Subcutaneous adipose tissue (tissue), 4 donors: ENCODE data around the gene BAHCC1. TPM values are rescaled to one million over a fixed set of nuclear protein-coding genes. Genes with fewer than 3 reads are reported as not detected.

ENCODE experiments used
- CTCF ChIP-seq: fragments of 450-650 bp; IDR thresholded peaks from one replicate; pipeline ENCODE4 v1.5.1; 2016; ENCODE audit warnings: low read depth, mild to moderate bottlenecking, control low read depth, antibody characterized with exemption, moderate library complexity
- total RNA-seq, 4 donors: library from RNA; depleted of rRNA; stranded (reverse); fragments of >200 nt; gene quantifications; one replicate each; pipeline ENCODE4 v1.1.0, GENCODE V29; 2016

BAHCC1 gene
- total RNA-seq, 4 donors from 2014 or later: 2.6 to 24.1 (median 5.7) TPM

GRCh38 chr17:81483085-81483861 is 88.0 kb downstream of the BAHCC1 start:
- TF ChIP-seq CTCF: no peak

- TF ChIP-seq CTCF: no peak
These were observed 88.6 kb downstream of the BAHCC1 start for GRCh38 chr17:81483862-81484194.

GRCh38 chr17:81484195-81484979 is 89.1 kb downstream of the BAHCC1 start:
- TF ChIP-seq CTCF: no peak

GRCh38 chr17:81486199-81486810 is 91.0 kb downstream of the BAHCC1 start:
- no peak for TF ChIP-seq CTCF

GRCh38 chr17:81487089-81487486 is 91.8 kb downstream of the BAHCC1 start:
- TF ChIP-seq CTCF: no peak

- no peak for TF ChIP-seq CTCF
These were observed 92.4 kb downstream of the BAHCC1 start for GRCh38 chr17:81487487-81488275.
